ENCODE measurements around the gene CACNG4. TPM values are rescaled to one million over a fixed set of nuclear protein-coding genes. Genes with fewer than 3 reads are reported as not detected.

CACNG4 gene
- total and polyA plus RNA-seq, 10 donors, result not detected

DNA sequence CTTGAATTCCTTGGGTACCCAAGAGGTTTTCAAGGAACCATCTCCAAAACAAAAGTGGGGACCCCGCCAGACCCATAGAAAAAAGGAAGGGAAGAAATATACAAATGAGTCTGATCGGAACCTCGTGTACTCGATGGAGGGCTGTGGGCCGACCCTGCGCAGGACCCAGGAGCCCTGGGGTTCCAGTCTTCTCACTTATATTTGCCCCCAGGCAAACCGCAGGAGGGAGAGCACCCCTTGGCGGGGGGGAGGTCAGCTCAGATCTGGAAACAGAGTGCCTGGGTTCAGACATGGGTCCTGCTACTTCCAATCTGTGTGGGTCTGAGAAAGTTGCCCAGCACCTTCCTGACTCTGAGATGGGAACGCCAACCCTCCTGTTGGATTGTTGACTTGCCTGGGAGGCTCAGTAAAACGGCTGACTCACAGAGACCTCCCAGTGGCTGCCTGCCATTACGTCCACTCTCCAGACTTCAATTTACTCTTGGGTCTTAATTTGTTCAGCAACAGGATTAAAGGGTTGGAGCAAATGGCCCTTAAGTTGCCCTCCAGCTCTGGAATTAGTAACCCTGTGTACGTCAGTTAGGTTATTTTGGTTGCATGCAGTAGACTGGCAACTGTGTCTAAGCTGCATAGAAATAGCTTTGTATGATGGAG lies 24.9 kb upstream of the CACNG4 start:
- WGBS, 5 donors, result 81 to 89% (median 88%) methylated on average over 9 to 12 of the region's 12 CpGs

DNA sequence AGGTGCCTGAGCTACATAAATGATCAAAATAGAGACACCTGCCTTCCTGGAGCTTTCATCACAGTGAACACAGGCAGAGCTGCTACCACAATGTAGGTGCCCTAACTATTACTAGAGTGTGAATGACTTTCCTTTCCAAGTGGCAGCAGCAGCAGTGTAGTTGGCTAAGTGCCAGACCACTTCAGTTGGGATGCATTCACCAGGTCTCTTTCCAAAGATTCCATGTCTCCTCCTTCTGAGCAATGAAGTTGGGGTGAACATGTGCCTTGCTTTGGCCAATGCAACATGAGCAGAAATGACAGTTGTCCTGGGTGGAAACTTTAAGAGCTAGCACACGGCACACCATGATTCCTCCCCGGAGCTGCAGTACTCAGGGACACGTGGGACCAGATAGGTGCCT lies 23.3 kb upstream of the CACNG4 start:
- Histone ChIP-seq H3K27me3 (replicated peaks in 1 of 7) (peaks cover 0 to 90% (median 6%) of the 10 kb centered on the region in 7 donors), H3K9me3 (peaks cover 0 to 26% (median 6%) of the 10 kb centered on the region in 8 donors), H3K27ac (no peak overlapping the region), H3K36me3 (no peaks in the 10 kb centered on the region), H3K4me3 (no peak overlapping the region), H3K4me1 (peaks cover 0 to 7% (median 0%) of the 10 kb centered on the region in 6 donors)
- TF ChIP-seq POLR2A (IDR thresholded peaks at IDR 0.05), result no peak
- no peak for TF ChIP-seq POLR2AphosphoS5 (IDR thresholded peaks at IDR 0.05)
- TF ChIP-seq, protein P1, sequence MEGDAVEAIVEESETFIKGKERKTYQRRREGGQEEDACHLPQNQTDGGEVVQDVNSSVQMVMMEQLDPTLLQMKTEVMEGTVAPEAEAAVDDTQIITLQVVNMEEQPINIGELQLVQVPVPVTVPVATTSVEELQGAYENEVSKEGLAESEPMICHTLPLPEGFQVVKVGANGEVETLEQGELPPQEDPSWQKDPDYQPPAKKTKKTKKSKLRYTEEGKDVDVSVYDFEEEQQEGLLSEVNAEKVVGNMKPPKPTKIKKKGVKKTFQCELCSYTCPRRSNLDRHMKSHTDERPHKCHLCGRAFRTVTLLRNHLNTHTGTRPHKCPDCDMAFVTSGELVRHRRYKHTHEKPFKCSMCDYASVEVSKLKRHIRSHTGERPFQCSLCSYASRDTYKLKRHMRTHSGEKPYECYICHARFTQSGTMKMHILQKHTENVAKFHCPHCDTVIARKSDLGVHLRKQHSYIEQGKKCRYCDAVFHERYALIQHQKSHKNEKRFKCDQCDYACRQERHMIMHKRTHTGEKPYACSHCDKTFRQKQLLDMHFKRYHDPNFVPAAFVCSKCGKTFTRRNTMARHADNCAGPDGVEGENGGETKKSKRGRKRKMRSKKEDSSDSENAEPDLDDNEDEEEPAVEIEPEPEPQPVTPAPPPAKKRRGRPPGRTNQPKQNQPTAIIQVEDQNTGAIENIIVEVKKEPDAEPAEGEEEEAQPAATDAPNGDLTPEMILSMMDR (IDR thresholded peaks at IDR 0.05 in 8 of 11, conservative IDR thresholded peaks at IDR 0.05 in 3 of 11), result no peak
- intact Hi-C loops (cut with DNase I; ENCODE audit: low total_unique reads), result no loop called here
- WGBS, 5 donors, result 74 to 94% (median 87%) methylated on average over 3 of the region's 3 CpGs
- DNase-seq, result peak; percentile 31

More for the DNA sequence above, 24.9 kb upstream of the CACNG4 start:
- intact Hi-C loops (cut with DNase I; ENCODE audit: low total_unique reads), result no loop called here
- Histone ChIP-seq H3K4me3 (no peak overlapping the region), H3K27ac (no peak overlapping the region), H3K9me3 (peaks cover 0 to 35% (median 6%) of the 10 kb centered on the region in 8 donors), H3K4me1 (no peaks in the 10 kb centered on the region), H3K36me3 (no peaks in the 10 kb centered on the region), H3K27me3 (replicated peaks in 1 of 7) (peaks cover 0 to 73% (median 0%) of the 10 kb centered on the region in 7 donors)
- TF ChIP-seq, protein P1 (IDR thresholded peaks at IDR 0.05 in 8 of 11, conservative IDR thresholded peaks at IDR 0.05 in 3 of 11), result no peak
- TF ChIP-seq POLR2A (IDR thresholded peaks at IDR 0.05) (no peak), POLR2AphosphoS5 (IDR thresholded peaks at IDR 0.05) (no peak)
- DNase-seq, result peak; percentile 35

DNA sequence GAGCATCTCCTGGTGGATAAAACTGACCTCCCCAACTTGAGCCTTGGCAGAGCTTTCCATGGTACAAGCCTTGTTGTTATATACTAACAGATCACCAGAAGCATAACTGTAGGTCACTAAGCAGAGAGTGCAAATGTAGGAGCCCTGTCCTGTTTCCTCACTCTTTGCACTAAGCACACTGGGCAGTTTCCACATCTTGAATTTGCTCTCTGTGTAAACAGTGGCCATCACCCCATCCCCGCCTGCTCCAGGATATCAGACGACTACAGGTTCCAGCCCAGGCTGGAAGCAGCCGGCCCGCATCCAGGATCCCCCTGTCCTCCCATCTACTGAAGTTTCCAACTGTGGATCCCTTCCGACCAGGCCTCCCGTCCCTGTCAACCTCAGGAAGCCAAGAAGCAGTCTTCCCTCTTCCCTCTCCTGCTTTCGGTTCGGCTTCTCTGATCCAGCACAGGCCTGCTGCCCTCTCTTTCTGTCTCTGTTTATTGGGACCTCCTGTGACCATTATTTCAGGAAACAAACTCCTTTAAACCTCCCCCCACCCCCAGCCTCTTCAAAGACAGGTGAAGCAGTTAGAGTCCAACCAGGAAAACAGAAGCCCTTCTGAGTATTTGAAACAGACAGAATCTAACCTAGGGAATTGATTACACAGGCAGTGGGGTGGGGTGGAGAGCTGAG lies 22.6 kb upstream of the CACNG4 start:
- peak; percentile 49 for DNase-seq

More for the DNA sequence above, 22.6 kb upstream of the CACNG4 start:
- Histone ChIP-seq H3K4me1 (peaks cover 0 to 7% (median 0%) of the 10 kb centered on the region in 6 donors), H3K27ac (no peak overlapping the region), H3K9me3 (peaks cover 0 to 20% (median 6%) of the 10 kb centered on the region in 8 donors), H3K27me3 (replicated peaks in 1 of 7) (peaks cover 0 to 97% (median 10%) of the 10 kb centered on the region in 7 donors), H3K36me3 (no peaks in the 10 kb centered on the region), H3K4me3 (no peak overlapping the region)
- WGBS, 5 donors, result 80 to 92% (median 83%) methylated on average over 8 of the region's 8 CpGs
- intact Hi-C loops (cut with DNase I; ENCODE audit: low total_unique reads), result no loop called here
- TF ChIP-seq, protein P1 (IDR thresholded peaks at IDR 0.05 in 8 of 11, conservative IDR thresholded peaks at IDR 0.05 in 3 of 11), result no peak
- TF ChIP-seq POLR2AphosphoS5 (IDR thresholded peaks at IDR 0.05) (no peak), POLR2A (IDR thresholded peaks at IDR 0.05) (no peak)

Data from spleen (tissue), 11 donors.